Stimulated activated CD8-positive, alpha-beta memory T cell treated with anti-CD3 and anti-CD28 coated beads, Interleukin-12 subunit alpha, Interleukin-12 subunit beta, amount 100 ng/mL, for 24 hours (primary cell): ENCODE data around the gene EPHA6.
"Not testable (repeated sequence)": the region's sequence is repeated elsewhere in the genome, so short reads cannot be mapped to it uniquely, and the experiment has no call there.

ENCODE experiments used
- DNase-seq: peaks from one replicate; pipeline ENCODE4 v3.0.0-alpha.2; 2020; ENCODE audit errors: extremely low read depth

EPHA6 gene

GRCh38 chr3:97181704-97182103 lies 367.3 kb downstream of the EPHA6 start:
- DNase-seq, result no peak

GRCh38 chr3:97187771-97188170 lies 373.4 kb downstream of the EPHA6 start:
- DNase-seq, result no peak

GRCh38 chr3:97189835-97190234 lies 375.4 kb downstream of the EPHA6 start:
- DNase-seq, result no peak

- no peak for DNase-seq
These were observed 382.7 kb downstream of the EPHA6 start for GRCh38 chr3:97197083-97197482.

DNA sequence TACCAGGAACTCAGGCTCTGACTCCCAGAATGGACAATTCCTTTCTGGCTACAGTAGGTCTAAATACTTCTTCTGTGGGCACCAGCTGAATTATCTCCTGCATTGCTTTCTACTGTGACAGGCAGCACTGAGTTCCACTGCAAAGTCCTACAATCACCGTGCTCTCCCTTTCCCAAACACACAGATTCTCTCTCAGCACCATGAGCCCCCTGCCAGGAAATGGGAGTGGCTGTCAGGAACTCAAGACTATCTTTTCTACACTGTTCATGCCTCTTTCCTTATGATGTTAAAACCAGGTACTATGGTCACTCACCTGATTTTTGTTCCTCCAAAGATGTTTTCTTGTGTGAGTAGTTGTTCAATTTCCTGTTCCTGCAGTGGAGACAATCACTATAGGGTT lies 383.4 kb downstream of the EPHA6 start:
- no peak for DNase-seq

GRCh38 chr3:97200387-97200786 lies 386.0 kb downstream of the EPHA6 start:
- no peak for DNase-seq

- no peak for DNase-seq
These were observed 387.4 kb downstream of the EPHA6 start for GRCh38 chr3:97201814-97202213.

DNA sequence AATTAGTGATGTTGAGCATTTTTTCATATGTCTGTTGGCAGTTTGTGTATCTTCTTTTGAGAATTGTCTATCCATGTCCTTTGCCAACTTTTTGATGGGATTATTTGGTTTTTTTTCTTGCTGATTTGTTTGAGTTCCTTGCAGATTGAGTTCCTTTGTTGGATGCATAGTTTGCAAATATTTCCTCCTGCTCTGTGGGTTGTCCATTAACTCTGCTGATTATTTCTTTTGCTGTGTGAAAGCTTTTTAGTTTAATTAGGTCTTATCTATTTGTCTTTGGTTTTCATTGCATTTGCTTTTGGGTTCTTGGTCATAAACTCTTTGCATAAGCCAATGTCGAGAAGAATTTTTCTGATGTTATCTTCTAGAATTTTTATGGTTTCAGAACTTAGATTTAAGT lies 414.6 kb downstream of the EPHA6 start:
- DNase-seq, result no peak

DNA sequence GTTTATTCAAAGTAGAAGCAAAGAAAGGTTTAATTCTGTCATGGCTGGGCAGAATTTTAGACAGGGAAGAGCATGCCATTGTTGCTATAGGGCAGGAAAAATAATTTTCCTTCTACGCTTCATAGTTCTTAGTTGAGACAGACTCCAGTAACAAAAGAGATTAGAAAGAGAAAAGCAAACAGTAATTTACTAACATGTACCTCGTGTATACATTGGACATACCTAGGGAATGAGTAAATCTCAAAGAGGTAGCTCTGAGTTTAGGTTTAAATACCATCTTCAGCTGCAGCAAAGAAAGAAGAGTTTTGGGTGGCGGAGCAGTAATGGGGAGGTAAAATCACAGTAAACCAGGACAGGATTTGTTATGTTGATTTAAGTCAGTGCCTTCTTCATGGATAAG lies 416.1 kb downstream of the EPHA6 start:
- DNase-seq, result no peak

DNA sequence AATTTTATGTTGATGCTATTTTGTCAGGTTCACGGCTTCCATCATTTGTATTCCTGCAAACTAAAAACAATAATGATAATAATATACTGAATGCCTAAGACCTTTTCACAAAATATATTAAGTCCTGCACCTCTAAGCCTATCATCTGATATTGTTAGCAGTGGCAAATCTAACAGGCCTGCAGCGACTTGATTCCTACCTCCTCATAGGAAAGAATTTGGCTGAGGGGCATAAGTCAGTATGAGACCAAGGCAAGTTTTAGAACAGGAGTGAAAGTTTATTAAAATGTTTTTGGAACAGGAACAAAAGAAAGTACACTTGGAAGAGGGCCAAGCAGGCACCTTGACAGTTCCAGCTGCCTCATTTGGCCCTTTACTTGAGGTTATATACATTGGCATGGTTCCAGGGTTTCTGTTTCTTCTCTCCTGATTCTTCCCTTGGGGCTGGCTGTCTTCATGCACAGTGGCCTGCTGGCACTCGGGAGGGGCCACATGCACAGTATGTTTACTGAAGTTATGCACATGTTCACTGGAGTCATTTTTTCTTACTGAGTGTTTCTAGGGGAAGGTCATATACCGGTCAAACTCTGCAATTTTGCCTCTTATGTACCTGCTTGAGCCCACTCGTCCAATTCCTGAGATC lies 418.1 kb downstream of the EPHA6 start:
- no peak for DNase-seq

DNA sequence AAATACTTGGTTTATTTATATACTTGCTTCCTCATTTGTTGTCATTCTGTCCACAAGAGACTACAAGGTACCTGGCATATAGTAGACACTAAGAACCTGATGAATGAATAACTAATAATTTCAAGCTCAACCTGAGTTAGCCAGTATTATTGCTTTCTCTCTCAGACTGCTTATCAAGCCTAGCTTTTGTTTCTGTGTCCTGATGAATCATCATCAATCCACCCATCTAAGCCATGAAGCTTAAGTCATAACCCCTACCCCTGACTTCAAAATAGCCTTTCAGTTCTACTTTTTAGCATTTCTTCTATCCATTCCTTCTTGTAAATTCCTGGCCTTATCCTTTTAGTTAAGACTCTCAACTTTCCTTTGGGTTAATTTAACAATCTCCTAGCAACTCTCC lies 420.8 kb downstream of the EPHA6 start:
- no peak for DNase-seq

- DNase-seq, result no peak
These were observed 421.4 kb downstream of the EPHA6 start for GRCh38 chr3:97235611-97236315.

GRCh38 chr3:97241417-97241816 lies 427.0 kb downstream of the EPHA6 start:
- DNase-seq, result no peak

DNA sequence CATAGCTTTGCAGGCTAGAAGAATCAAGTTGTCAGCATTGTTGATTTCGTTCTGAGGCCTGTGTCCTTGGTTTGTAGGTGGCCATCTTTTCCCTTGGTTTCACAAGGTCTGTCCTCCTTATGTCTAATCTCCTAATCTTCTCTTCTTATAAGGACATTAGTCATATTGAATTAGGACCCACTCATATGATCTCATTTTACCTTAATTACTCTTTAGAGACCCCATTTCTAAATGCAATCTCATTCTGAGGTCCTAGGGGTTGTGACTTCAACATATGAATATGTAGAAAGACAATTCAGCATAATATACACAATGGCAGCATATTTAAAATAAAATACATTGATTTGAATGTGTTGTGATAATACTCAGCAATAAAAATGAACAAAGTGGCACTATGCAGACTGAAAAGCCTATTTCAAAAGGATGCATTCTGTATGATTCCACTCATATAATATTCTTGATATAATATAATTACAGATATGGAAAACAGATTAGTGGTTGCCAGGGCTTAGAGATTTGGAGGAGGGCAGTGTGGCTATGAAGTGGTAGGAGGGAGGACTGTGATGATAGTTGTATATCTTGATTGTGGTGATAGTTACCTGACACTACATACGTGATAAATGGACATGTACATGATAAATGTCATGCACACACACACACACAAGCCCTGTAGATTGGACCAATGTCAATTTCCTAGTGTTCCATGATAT lies 431.0 kb downstream of the EPHA6 start:
- DNase-seq, result no peak

GRCh38 chr3:97256060-97256459 lies 441.7 kb downstream of the EPHA6 start:
- DNase-seq, result no peak

DNA sequence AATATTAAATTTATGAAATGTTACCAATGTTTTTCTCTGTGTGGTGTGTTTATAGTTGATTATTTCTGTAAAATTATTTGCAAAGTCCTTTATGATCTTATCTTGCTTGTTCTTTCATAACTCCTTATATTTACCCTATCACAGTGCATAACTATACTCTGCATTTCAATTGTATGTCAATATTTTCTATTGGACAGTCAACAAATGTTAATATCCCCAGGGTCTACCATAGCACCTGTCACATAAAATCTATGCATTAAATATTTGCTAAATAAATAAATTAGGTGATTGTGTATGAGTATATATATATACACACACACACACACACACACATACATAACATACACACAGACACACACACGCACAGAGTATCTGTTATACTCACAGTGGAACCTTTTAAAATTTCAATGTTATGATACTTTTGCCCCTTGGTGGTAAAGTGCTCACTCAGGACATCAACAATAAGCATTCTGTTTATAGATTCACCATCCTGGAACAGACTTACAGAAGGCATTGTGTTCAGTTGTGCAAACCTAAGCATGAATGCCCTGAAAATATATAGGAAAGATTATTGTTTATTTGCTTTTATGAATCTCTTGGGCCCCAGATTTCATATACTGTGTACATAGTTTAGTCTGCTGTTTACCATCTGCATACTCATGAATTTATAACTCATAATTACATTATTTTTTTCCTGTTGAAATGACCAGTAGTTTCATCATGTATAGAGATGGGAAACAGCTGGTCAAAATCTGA lies 443.7 kb downstream of the EPHA6 start:
- no peak for DNase-seq

- DNase-seq, result no peak
These were observed 444.9 kb downstream of the EPHA6 start for GRCh38 chr3:97259263-97259662.

DNA sequence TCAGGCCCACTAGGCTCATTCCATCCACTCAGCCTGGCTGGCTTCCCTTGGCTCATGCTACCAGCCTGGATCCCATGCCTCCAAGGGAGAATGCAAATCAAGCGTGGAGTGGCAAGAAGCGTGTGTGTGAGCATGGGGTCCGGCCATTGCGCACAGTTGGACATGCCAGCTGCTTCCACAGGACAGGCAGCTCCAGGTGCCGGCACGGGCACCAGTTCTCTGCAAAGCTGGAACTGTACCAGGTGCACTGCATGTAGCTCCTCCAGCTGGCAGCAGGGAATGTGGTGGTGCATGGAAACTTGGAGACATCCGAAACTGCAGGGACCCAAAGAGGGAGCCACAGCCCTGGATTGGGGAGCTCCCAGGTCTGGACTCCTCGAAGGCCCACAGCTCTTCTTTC lies 449.8 kb downstream of the EPHA6 start:
- no peak for DNase-seq

- no peak for DNase-seq
These were observed 451.0 kb downstream of the EPHA6 start for GRCh38 chr3:97265237-97266005.

DNA sequence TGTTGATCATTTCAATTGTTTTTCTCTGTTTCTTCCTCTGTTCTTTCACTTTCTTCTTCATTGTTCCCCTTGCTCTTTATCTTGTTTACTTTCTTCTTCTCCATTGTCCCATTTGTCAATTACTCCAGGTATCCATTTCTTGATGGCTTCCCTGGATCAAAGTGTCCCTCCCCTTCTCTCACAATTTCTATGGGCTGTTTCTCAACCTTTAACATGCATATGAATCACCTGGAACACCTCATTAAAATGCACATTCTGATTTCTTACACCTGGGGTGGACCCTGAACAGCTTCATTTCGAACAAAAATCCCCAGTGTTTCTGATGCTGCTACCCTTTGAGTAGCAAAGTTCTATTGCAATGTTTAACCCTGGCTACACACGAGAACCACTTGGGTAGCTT lies 454.8 kb downstream of the EPHA6 start:
- no peak for DNase-seq

- DNase-seq, result not testable (repeated sequence)
These were observed 462.6 kb downstream of the EPHA6 start for GRCh38 chr3:97276879-97277550.
